Skin epidermis (tissue), 12 donors: ENCODE measurements around the gene ATF7IP.
A peak's percentile ranks its signal among the peaks of the same experiment; 100 is the strongest.

Experiments used
- H3K27ac ChIP-seq, 21 experiments: fragments of 200-600 bp; sonication (generic) in 11 of 21; one replicate each; pipeline ENCODE4 v1.5.0; 2020; ENCODE audit warnings: mild to moderate bottlenecking in 3 of 21, inconsistent platforms in 2 of 21, moderate library complexity in 2 of 21
- H3K4me3 ChIP-seq, 7 experiments: fragments of 200-600 bp; sonication (generic) in 2 of 7; one replicate each; pipeline ENCODE4 v1.5.0; 2020; ENCODE audit warnings: inconsistent platforms in 2 of 7, mild to moderate bottlenecking in 2 of 7, moderate library complexity in 1 of 7

ATF7IP gene

DNA sequence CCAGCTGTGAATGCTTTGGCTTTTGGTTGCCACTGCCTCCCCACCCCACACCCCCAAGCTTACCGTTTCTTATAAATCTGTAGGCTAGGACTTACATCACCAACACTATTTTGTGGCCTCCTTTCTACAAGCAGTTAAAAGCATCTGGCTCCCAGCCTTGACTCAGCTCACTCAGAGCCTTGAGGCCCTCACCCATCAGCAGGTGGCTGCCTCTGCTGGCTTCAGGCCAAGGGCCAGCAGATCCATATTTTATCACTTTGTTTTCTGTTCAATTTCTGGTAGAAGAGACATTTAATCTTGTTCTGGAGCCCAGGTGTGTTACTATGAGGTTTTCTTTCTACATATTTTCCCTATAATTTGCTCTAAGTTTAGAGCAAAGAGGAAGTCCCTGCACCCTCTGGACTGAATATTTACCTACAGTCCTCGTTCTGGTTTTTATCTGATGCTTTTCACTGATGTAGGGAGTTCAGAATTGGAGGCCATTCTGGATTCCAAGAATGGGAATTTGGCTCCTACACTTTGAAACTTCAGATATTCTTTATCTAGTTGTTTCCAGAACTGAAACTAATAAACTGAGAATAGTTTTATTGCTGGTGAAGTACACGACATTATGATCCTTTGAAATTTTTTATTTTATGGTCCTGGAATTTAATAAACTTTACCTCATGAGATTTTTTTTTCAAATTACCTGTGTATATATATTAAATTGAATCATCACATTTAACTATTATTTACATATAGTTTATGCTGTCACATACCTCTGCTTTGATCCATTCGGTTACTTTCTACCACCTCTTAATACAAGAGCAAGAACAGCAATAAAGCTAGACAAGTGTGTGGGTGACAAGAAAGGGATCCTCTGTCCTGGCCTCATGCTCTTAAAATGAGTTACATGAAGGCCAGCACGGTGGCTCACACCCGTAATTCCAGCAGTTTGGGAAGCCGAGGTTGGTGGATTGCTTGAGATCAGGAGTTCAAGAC is 180.0 kb downstream of the ATF7IP start:
- no peak overlapping the region for H3K27ac ChIP-seq

DNA sequence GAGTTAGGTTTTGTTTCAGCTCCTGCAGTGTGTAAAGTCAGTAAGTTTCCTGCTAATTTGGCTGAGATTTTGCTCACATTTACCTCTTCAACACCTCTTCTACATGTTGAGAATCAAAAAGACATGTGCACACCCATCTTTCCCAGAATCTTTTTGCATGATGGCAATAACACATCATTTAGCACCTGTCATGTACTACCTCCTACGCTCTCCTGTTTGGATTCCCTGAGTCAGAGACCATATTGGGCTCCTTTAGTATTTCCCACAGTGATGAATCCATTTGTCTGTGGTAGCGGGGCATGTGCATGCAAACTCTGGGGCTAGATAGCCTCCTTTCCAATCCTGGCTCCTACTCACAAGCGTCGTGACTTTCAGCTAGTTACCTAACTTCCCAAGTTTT is 182.1 kb downstream of the ATF7IP start:
- peak overlapping the region in 1 of 21 experiments; percentile 25 for H3K27ac ChIP-seq

More for the DNA sequence above, 180.0 kb downstream of the ATF7IP start:
- H3K4me3 ChIP-seq = no peak overlapping the region

DNA sequence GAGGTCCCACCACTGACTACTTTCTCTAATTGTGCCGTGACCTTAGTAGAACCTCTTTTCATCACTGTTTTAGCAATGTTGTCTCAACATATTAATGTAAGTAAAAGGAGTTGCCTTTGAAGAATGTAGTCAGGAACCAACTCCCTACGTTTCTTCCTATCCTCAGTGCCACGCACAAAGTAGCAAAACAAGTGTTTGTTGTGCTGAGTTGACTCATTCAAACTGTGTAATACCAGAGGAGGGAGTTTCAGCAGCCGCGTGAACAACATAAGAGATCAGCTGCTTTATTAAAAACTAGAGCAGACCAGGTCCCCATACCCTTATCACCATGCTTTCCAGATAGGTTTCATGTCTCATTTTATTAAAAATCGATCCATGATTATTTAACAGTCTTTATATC is 183.1 kb downstream of the ATF7IP start:
- peak overlapping the region in 1 of 21 experiments; percentile 8 for H3K27ac ChIP-seq
- no peak overlapping the region for H3K4me3 ChIP-seq

More for the DNA sequence above, 182.1 kb downstream of the ATF7IP start:
- no peak overlapping the region for H3K4me3 ChIP-seq
